NCI-H2107 treated with DMSO at 0.1 percent for 48 hours (cell line): ENCODE results near the gene CPSF4.

Experiments used
- DNase-seq: peaks from one replicate; lab custom pipeline; 2025; ENCODE audit not compliant: unreplicated experiment; lab: John Stamatoyannopoulos, UW

Gene CPSF4

GRCh38 chr7:99448855-99449254 is 10.1 kb downstream of the CPSF4 start:
- DNase-seq = no peak

DNA sequence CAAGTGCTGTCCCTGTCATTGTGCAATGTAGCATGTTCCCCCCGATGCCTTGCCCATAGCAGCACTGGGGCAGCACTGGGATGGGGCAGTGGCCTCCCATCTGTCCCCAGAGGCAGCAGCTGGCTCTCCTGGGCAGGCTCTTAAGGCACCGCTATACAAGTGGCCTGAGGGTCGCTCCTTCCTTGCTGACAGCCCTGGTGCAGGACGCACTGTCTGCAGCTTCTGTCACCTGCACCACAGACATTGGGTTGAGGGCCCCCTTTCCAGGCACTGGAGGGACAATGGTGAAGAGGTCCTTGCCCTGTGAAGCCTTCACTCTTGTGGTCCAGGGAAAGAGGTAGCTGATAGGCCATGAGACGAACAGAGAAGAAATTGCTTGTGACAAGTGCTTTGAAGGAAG is 10.6 kb downstream of the CPSF4 start:
- no peak for DNase-seq

- DNase-seq = no peak
Measured at GRCh38 chr7:99451936-99452335, 13.2 kb downstream of the CPSF4 start.

DNA sequence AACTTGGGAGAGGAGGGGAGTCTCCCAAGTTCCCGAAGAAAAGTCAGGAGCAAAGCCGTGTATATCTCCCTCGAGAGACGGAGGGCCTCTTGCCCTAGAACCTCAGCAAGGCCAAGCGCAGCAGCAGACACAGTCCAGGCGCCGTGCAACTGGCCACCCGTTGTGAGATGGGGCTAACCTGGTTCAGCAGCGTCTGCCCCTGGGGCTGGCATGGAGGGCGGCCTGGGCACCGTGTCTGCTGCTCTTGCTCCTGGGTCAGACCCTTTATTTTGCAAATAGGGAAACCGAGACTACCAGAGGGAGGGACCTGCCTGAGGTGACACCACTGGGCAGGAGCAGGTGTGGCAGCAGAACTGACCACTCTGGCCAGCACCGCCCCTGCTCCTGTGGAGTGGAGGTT is 13.8 kb downstream of the CPSF4 start:
- DNase-seq = no peak

DNA sequence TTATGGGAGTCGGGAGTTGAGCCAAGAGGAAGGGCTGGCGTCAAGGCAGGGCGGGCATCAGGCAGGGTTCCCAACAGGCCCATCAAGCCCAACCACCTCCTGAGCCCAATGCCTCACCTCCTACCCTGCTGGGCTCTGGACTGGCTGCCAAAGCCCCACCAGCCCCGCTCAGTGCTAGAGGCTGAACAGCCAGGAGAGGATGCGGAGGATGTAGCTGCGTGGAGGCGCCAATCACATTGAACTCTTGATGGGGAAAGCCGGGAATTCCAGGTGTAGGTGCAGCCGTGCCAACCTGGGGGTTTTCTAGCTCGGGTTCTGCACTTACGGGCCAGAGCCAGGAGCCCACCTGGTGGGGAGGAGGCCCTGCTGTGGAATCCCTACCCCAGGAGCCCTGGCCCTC is 14.4 kb downstream of the CPSF4 start:
- no peak for DNase-seq

- DNase-seq = no peak
Measured at GRCh38 chr7:99455874-99456273, 17.1 kb downstream of the CPSF4 start.

DNA sequence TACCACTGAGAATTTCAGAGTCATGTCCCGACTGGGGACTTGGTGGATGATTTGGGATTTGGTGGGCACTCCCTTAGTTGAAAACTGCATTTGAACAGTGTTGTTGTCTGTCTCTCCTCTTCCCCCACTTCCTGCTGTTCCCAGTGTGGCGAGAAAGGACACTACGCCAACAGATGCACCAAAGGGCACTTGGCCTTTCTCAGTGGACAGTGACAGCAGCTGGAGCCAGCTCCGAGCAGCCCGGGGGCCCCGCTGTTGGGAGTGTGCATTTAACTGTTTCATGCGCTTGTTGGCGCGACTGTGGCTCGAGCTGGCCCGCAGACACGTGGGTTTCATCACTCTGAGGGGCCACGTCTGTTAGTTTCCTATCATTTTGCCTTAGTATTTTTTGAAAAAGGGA is 17.5 kb downstream of the CPSF4 start:
- no peak for DNase-seq

DNA sequence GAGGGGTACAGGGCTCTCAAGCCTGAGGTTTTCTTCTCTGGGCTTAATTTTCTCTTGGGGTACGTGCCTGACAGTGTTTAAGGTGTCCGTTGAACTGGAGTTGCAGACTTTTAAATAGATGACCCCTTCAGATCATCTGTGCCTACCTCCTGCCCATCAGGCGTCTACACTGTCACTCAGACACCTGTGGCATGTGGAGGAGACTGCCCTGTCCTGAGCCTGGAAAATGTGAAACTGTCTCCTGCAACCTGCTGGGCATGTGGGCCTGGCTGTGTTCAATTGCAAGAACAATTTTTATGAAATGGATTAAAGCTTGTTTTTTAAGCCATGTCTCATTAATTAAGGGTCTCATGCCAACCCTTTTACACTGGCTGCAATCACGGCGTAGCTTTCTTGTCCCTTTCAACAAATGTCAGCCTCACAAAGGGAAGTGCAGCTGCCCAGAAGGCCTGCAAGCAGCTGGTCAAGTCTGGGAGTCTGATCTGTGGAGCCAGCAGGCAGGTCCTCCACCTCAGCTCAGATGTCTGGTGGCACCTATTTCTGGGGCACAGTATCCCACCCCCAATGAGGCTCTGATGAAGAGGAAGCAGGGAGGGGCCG is 18.4 kb downstream of the CPSF4 start:
- no peak for DNase-seq

DNA sequence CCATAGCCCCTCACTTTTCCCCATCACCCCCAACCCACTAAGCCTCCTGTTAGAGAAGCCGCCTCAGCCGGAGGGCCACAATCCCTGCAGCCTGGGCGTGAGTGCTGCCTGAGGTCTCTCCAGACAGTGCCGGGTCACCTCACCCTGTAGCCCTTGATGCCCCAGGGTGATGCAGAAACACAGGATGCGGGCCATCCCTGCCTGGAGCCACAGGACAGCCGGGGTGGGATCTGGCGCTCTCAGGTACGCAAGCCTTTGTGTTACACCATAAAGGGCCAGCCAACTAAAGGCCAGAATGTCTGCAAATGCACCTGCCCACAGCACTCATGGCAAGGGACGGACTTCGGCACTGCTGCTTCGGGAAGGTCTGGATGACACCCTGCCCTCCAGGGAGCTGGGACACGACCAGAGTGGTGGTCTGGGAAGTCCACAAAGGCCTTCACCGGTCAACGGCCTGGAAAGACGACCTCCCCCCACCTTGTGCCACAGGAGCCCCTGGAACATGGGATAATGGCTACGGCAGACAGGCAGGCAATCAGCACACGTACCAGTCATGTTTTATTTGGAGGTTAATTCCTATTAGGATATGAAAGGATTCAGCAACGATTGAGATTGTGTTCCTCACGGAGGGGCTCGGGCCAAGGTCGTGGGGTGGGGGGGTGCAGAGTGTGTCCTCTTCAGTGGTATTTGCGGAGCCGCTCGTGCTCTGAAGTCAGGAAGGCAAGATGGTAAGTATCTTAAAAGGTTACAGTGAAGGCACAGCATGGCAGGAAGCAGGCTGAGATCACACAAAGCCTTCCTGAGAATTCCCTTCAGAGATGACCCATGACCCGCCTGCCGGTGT is 19.1 kb downstream of the CPSF4 start:
- no peak for DNase-seq

GRCh38 chr7:99459087-99459486 is 20.3 kb downstream of the CPSF4 start:
- DNase-seq = no peak

DNA sequence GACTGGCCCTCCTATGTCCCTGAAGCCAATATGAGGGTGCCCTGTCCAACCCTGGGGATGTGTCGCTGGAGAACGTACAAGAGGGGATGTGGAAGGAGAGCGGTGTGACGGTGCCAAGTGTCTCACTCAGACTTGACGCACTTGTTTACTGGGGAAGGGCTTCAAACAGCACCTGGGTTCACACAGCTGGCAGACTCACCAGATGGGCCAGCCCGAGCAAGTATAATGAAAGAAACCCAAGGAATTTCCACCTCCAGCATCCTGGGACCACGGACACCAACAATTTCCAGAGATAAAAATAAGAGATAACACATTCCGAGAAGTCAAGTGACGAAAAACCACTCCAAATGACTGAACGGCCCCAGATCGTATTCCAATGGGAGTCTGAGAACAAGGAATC is 21.9 kb downstream of the CPSF4 start:
- no peak for DNase-seq

DNA sequence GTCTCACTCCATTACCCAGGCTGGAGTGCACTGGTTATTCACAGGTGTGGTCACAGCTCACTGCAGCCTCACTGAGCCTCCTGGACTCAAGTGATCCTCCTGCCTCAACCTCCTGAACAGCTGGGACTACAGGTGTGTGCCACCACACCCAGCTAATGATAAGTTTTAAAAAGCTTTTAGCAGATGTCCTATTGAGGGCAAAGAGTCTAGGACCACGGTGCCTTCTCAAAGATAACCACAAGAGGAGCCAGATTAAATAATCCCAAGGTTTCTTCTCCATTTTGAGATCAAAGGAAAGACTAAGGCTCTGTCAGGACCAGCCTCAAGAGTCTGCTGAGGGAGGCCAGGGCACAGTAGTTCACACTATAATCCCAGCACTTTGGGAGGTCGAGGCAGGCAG is 22.5 kb downstream of the CPSF4 start:
- no peak for DNase-seq

GRCh38 chr7:99465421-99465768 is 26.7 kb downstream of the CPSF4 start:
- no peak for DNase-seq

DNA sequence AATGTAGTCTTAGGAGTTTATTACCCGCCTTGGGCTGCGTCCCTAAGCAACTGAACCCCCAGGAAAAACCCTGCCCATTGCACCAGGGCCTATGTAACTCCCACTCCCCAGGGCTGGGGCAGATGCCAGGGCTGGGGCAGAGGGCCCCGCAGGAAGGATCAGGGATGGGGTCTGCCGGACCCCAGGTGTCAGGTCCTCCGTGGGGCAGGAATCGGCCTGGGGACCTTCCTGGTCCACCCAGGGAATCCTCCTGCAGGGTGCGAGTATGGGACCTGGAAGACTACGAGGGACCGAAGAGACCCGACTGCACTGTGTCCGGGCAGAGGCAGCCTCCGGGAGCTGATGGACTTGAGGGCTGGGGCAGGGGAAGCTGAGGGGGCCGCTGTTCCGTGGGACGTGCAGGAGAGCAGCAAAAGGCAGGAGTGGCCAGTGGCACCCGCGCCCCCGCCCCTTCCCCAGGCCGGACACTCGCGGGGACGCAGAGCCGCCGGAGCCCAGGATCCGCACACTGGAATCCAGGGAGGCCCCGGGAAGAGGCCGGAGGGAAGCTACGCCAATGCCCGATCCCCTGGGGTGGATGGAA is 29.7 kb downstream of the CPSF4 start:
- DNase-seq = no peak

GRCh38 chr7:99469381-99470065 is 30.8 kb downstream of the CPSF4 start:
- no peak for DNase-seq

GRCh38 chr7:99472561-99473314 is 34.0 kb downstream of the CPSF4 start, which contains the start of gene ZNF789:
TSS of gene ZNF789 (plus strand) at chr7:99472890. CDS start at chr7:99476457, 3,567 bp downstream.
- peak; percentile 95 for DNase-seq

- DNase-seq = no peak
Measured at GRCh38 chr7:99473315-99473596, 34.5 kb downstream of the CPSF4 start.

DNA sequence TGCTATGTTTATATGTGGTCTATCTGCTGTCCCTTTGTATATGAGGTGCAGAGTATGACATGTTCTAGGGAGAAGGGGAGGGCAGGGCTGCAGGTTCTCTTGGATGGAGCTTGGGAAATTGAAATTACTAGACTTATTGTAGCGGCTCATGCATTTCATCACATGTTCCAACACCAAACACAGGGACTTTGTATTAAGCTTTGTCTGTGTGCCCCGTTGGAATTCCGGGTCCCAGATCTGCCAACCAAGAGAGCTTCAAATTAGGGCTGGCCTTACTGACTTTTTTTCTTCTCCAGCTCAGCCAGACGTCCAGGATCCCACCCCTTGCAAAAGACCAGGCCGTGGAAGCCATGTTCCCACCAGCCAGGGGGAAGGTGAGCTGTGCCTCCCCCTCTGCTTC is 37.4 kb downstream of the CPSF4 start:
- no peak for DNase-seq

- no peak for DNase-seq
Measured at GRCh38 chr7:99478464-99479440, 40.0 kb downstream of the CPSF4 start.

DNA sequence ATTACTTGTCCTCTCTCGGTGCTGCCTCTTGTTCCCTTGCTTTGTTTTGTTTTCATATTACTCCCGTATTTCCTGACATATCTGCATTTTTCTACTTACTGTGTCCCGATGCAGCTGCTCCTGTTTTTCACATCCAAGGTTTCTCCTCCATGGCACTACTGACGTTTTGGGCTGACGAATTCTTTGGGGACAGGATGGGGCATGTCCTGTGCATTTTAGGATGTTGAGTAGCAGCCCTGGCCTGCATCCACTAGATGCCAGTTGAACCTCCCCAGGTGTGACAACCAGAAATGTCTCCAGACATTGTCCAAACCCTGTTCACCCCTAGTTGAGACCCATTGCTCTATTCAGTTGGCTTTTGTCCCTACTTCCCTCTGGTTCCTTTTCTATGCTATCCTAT is 46.4 kb downstream of the CPSF4 start:
- no peak for DNase-seq
